Measurements from ENCODE around the gene EMP1. TPM values are rescaled to one million over a fixed set of nuclear protein-coding genes. Genes with fewer than 3 reads are reported as not detected.
A peak's percentile ranks its signal among the peaks of the same experiment; 100 is the strongest.

EMP1 gene
- total and polyA plus RNA-seq, 5 experiments from 2014 or later: 0.14 to 2.9 (median 1.2) TPM; not detected in 1

DNA sequence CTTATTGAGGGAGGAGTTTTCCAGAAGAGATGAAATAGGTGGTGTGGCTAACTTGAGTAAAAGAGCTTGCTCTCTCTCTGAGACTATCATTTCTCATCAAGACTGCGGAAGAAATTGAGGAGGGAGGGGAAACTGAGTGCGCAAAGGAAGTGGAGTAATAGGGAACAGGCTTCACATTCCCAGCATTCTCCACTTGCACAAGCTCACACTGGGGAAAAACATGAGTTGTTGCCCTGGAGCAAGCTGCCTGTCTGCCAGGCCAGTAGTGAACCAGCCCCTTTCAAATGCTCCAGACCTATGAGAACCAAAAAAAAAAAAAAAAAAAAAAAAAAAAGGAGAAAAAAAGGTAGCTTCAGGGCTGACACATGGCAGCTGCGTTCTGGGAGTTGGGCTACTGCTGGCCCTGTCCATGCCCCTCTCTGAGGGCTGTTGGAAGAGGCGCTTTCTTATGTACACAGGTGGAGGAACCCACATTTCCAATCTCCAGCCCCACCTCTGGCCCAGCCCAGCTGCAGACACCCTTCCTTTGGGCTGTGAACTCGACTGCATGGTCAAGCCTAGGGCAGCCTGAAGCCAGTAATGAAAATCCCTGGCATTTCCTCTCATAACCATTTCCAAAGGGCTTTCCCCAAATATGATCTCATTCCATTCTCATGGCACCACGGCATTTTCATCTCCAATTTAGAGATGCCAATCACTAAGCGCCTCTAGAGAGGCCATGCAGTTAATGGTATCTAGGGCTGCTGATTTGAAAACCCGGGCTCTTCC lies 32.5 kb upstream of the EMP1 start:
- H3K9me3 Mint-ChIP-seq: no peaks in the 10 kb centered on the region
- no peaks in the 10 kb centered on the region for H3K27me3 Mint-ChIP-seq
- H3K4me1 Mint-ChIP-seq: peaks cover 6 to 28% (median 26%) of the 10 kb centered on the region in 4 donors
- H3K4me3 Mint-ChIP-seq: no peak overlapping the region
- ATAC-seq: no peak
- POLR2A ChIA-PET: interaction anchor here (0.8 to 2.3 kb wide), 2 partner anchors 15 to 62 kb away, joined by 3 to 9 read pairs; no protein-coding TSS in a partner anchor
- H3K36me3 Mint-ChIP-seq: no peaks in the 10 kb centered on the region
- no peak for DNase-seq
- peak overlapping the region in 2 of 10 donors; percentile 3 to 83 for H3K27ac Mint-ChIP-seq

DNA sequence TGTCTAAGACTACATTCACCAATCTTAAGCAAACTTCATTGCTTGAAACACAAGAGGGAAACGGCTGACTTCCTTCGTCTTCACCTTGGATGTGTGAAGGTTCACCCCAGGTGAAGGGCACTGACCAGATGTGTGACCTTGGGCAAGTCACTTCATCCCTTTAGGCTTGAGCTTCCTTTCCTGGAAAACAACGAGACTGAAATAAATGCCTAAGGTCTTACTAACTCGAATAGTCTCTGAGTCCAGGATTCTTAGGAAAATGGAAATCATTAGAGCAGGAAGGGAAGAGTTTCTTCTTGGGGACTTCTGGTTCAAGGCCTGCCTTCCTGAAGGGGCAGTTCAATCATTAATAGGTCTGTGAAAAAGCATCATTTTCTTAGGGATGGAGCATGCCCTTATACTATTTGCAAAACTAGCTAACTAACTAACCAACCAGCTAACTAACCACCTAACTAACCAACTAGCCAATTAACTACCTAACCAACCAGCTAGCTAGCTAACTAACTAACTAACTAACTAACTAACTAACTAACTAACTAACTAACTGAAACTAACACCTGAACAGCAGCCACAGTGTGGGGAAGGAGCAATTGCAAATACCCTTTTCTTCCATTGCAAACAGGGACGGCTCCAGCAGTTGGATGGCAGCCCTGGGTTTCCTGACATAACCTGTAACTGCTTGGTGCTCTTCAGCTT lies 31.5 kb upstream of the EMP1 start:
- H3K27ac Mint-ChIP-seq: peak overlapping the region in 8 of 10 donors; percentile 47 to 88 (median 81)
- POLR2A ChIA-PET: interaction anchor here (2.3 kb wide), 1 partner anchor 63 kb away, joined by 9 read pairs; no protein-coding TSS in a partner anchor
- ATAC-seq: no peak

DNA sequence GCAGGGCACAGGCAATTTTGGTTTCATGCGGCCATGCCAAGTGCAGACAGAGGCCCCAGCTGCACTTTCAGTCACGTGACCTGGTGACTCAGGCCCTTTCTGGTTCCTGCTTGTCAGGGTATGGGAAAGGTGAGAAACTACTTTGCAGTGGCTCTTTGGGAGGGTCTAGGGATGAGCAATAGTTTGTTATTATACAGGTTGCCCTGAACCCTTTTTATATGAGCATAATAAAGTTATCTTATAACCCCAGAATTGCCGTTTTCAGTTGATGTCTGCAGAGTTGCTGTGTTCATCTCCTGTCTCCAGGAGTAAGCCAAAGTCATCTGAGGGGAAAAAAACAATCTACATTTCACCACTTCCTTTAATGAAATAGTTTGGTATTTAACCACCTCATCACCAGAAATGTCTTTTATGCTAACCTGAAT lies 30.9 kb upstream of the EMP1 start:
- peak in 9 of 10 donors; percentile 18 to 81 (median 32) for DNase-seq
- POLR2A ChIA-PET: interaction anchor here (2.3 kb wide), 1 partner anchor 64 kb away, joined by 9 read pairs; no protein-coding TSS in a partner anchor

More for the DNA sequence above, 31.5 kb upstream of the EMP1 start:
- Mint-ChIP-seq H3K27me3 (peaks cover 0 to under 1% (median 0%) of the 10 kb centered on the region in 5 donors), H3K4me1 (peaks cover 6 to 28% (median 26%) of the 10 kb centered on the region in 4 donors), H3K36me3 (no peaks in the 10 kb centered on the region), H3K4me3 (peak overlapping the region in 8 of 10 donors; percentile 5 to 64 (median 30)), H3K9me3 (no peaks in the 10 kb centered on the region)
- DNase-seq: no peak

DNA sequence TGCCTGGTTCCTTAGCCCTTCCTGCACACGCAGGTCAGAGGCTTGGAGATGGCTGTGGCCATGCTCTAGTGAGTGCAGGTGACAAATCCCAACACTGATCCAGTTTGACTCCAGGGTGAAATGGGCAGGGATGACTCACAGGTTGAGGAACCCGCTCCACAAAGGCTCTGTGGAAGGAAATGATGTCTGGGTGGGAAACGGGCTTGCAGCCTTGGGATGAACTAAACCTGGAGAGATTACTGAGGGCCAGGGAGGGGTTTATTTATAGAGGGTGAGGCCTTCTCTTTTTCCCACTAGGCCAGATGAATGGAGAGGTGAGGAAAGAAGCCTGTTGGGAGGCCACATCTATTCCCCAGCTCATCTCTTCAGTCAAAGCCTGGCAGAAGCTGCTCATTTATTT lies 29.3 kb upstream of the EMP1 start:
- Mint-ChIP-seq H3K4me3 (no peak overlapping the region), H3K36me3 (no peaks in the 10 kb centered on the region), H3K9me3 (no peaks in the 10 kb centered on the region), H3K27ac (peak overlapping the region in 4 of 10 donors; percentile 14 to 76 (median 38)), H3K27me3 (peaks cover 0 to 9% (median 0%) of the 10 kb centered on the region in 5 donors), H3K4me1 (peaks cover 6 to 28% (median 26%) of the 10 kb centered on the region in 4 donors)
- POLR2A ChIA-PET: no interaction called here
- DNase-seq (no peak), ATAC-seq (no peak)

More for the DNA sequence above, 30.9 kb upstream of the EMP1 start:
- no peaks in the 10 kb centered on the region for H3K9me3 Mint-ChIP-seq
- peak overlapping the region in 8 of 10 donors; percentile 47 to 88 (median 81) for H3K27ac Mint-ChIP-seq
- H3K4me1 Mint-ChIP-seq: peaks cover 6 to 28% (median 26%) of the 10 kb centered on the region in 4 donors
- no peaks in the 10 kb centered on the region for H3K36me3 Mint-ChIP-seq
- peak; percentile 84 to 92 for ATAC-seq
- peaks cover 0 to 6% (median 0%) of the 10 kb centered on the region in 5 donors for H3K27me3 Mint-ChIP-seq
- peak overlapping the region in 8 of 10 donors; percentile 3 to 64 (median 30) for H3K4me3 Mint-ChIP-seq

DNA sequence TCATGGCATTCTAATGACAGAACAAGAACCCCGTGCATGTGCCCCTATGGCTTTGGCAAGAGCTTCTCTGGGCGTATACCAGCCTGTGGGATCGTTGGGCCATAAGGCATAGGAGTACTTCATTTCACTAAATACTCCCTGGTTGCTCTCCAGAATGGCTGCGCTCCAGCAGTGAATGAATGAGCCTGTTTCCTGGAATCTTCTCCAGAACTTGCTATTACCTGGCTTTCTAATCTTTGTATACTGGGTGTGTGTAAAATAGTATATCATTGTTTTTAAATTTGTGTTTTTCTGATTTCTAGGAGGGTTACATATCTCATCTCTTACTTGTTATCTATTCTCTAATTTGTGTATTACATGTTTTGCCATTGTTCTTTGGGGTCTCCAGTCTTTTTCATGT lies 28.6 kb upstream of the EMP1 start:
- H3K9me3 Mint-ChIP-seq: no peaks in the 10 kb centered on the region
- no peak for DNase-seq
- H3K4me1 Mint-ChIP-seq: peaks cover 6 to 28% (median 26%) of the 10 kb centered on the region in 4 donors
- ATAC-seq: no peak
- POLR2A ChIA-PET: no interaction called here
- H3K27me3 Mint-ChIP-seq: peaks cover 0 to 9% (median 0%) of the 10 kb centered on the region in 5 donors
- H3K36me3 Mint-ChIP-seq: no peaks in the 10 kb centered on the region
- H3K4me3 Mint-ChIP-seq: no peak overlapping the region
- peak overlapping the region in 2 of 10 donors; percentile 40 to 79 for H3K27ac Mint-ChIP-seq

DNA sequence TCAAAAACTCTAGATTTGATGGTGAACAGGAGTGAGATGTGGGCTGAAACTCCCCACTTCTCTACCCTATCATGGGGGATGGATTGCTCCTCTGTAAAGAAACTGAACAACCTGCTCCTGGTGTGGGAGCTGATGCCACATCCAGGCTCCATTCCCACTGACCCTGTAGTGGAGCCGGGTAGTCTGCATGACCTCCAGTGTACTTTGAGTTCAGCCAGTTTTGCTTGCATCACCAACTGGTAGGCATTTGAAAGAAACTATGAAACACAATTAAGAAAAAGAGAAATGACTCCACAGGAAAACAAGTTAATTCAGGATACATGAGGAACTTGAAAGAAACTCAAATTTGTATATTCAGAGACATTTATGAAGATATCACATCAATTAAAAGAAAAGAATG lies 27.3 kb upstream of the EMP1 start:
- ATAC-seq: no peak
- H3K4me3 Mint-ChIP-seq: no peak overlapping the region
- H3K9me3 Mint-ChIP-seq: no peaks in the 10 kb centered on the region
- no peaks in the 10 kb centered on the region for H3K36me3 Mint-ChIP-seq
- POLR2A ChIA-PET: no interaction called here
- H3K4me1 Mint-ChIP-seq: peaks cover 7 to 38% (median 27%) of the 10 kb centered on the region in 4 donors
- no peak for DNase-seq
- H3K27me3 Mint-ChIP-seq: peaks cover 0 to 9% (median 0%) of the 10 kb centered on the region in 5 donors
- peak overlapping the region in 1 of 10 donors; percentile 77 for H3K27ac Mint-ChIP-seq

DNA sequence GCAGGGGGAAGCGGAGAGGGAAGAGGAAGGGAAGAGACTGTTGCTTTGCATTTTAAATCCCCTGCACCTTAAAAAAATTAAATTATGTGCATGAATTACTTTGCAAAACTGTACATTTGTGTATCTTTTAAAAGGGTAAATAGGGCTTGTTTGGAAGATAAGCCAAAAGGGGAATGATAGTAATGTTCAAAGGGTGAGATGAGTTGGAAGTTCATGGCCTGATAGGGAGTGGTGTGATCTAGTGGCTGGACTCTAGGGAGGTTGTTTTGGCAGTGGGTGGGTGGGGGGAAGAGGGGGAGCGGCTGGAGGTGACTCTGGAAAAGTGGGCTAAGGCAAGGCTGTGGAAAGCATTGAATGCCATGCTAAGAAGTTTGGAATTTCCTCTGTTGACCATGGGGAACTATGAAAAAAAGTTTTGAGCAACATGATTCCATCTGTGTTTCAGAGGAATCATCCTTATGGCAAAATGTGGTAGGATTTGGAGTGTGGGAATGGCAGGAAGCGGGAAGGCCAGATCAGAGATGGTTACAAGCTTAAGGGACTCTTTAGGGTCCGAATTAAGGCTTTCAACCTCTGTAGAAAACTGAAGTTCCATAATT lies 25.5 kb upstream of the EMP1 start:
- H3K36me3 Mint-ChIP-seq: no peaks in the 10 kb centered on the region
- H3K9me3 Mint-ChIP-seq: no peaks in the 10 kb centered on the region
- H3K27me3 Mint-ChIP-seq: peaks cover 0 to 9% (median 0%) of the 10 kb centered on the region in 5 donors
- H3K27ac Mint-ChIP-seq: peak overlapping the region in 1 of 10 donors; percentile 7
- peaks cover 2 to 22% (median 10%) of the 10 kb centered on the region in 4 donors for H3K4me1 Mint-ChIP-seq
- POLR2A ChIA-PET: no interaction called here
- no peak for ATAC-seq
- DNase-seq: no peak
- H3K4me3 Mint-ChIP-seq: no peak overlapping the region

DNA sequence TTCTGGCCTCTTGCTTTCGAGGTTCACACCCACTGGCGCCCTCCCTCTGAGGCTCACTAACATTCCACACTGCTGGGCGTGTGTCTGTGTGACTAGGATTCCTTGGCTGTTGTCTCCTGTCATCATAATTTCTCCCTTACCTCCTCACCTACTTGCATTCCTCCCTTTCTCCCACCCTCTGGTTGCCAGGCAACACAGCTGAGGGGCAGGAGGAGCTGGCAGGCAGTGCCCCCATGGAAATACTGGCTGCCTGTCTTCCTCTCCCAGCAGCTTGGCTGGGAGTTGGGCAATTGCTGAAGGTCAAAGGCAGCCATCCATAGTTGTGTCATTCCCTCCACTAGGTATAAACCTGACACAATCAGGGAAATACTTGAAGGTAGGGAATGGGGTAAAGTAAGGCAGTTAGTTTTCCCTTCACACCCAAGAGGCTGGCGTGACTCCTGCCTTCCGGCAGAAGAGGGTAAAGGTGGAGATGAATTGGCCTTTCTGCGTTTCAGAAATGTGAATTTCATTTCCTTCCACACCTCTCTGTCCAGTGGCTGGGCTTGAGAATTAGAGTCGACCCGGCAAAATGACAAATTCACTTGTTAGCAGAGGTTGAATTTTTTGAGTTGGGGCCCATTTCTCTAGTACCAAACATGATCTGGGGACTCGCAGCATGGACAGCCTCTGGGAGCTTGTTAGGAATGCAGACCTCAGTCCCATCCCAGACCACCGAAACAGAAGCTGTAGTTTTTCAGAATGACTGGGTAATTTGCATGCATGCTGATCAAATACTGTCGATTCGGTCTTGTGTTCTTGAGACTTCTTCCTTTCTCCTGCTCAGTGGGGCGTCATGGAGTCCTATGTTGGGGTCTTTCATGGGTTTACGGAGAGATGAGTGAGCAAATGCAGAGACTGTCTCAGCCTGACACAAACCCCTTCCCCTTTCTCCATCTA lies 24.3 kb upstream of the EMP1 start:
- ATAC-seq (no peak), DNase-seq (no peak)
- H3K27me3 Mint-ChIP-seq: peaks cover 0 to 9% (median 0%) of the 10 kb centered on the region in 5 donors
- no peaks in the 10 kb centered on the region for H3K36me3 Mint-ChIP-seq
- H3K4me1 Mint-ChIP-seq: peaks cover 0 to 11% (median 2%) of the 10 kb centered on the region in 4 donors
- H3K4me3 Mint-ChIP-seq: no peak overlapping the region
- H3K27ac Mint-ChIP-seq: no peak overlapping the region
- POLR2A ChIA-PET: no interaction called here
- no peaks in the 10 kb centered on the region for H3K9me3 Mint-ChIP-seq

DNA sequence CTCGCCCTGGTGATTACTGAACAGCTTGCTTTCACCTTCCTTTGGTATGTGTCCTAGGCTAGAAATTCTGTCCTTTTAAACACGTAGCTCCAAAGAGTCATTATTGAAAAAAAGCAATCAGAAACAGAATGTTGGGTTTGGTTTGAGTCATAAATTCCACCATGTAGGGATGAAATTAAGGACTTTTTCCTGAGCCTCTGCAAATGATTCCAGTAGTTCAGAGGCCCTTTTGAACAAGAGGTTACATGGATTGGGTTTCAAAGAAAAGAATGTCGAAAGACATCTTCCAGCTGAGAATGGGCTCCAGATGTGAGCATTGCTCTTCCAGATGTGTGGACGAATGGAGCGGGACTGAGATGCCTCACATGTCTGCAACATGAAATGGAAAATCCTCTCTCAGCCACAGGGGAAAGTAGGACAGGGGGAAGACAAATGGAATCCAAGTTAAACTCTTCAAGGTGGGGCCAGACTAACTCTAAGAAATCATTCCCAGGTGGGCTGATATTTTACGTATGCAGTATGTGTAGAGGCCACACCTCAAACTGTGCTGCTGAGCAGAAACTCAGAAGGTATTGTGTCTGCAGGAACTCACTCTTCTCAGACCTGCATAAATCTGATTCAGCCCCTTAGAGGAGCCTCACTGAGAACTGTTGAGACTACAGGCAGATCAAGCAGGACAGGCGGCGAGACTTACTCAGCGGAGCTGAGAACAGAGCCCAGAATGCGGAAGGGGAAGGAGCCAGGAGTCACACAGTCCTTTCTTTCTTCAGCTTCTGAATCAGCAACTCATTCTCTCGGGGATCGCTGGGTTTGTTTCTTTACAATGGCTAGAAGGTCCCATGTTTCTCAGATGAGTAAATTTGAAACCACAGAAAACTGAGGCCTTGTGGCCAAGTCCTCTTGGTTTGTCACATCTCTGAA lies 23.3 kb upstream of the EMP1 start:
- ATAC-seq (no peak), DNase-seq (no peak)
- Mint-ChIP-seq H3K4me1 (peaks cover 5 to 17% (median 8%) of the 10 kb centered on the region in 4 donors), H3K4me3 (no peak overlapping the region), H3K27me3 (peaks cover 0 to 9% (median 0%) of the 10 kb centered on the region in 5 donors), H3K27ac (peak overlapping the region in 1 of 10 donors; percentile 41), H3K9me3 (peaks cover 0 to 1% (median 0%) of the 10 kb centered on the region in 9 donors), H3K36me3 (no peaks in the 10 kb centered on the region)
- POLR2A ChIA-PET: no interaction called here

DNA sequence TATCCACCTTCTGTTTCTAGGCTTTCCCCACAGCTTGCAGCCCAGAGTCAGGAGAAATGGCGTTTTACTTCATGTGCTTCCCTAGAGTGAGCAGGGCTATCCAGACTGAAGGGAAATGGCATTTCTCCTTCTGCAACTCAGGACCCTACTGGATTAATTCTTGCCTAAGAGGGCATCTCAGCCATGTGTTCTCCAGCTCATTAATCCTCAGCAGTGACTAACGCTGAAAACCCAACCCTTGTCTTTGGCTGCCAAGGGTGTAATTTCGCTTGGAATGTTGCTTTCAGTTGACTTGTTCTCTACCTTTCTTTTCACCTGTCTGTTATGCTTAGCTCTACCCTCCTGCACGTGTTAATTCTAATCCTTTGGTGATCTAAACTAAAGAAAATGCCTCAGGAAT lies 21.0 kb upstream of the EMP1 start:
- H3K4me3 Mint-ChIP-seq: no peak overlapping the region
- DNase-seq: no peak
- peaks cover 0 to 4% (median 2%) of the 10 kb centered on the region in 5 donors for H3K27me3 Mint-ChIP-seq
- POLR2A ChIA-PET: no interaction called here
- no peak for ATAC-seq
- H3K4me1 Mint-ChIP-seq: peaks cover 20 to 35% (median 26%) of the 10 kb centered on the region in 4 donors
- H3K36me3 Mint-ChIP-seq: no peaks in the 10 kb centered on the region
- H3K9me3 Mint-ChIP-seq: peaks cover 0 to 1% (median 0%) of the 10 kb centered on the region in 9 donors
- H3K27ac Mint-ChIP-seq: no peak overlapping the region

DNA sequence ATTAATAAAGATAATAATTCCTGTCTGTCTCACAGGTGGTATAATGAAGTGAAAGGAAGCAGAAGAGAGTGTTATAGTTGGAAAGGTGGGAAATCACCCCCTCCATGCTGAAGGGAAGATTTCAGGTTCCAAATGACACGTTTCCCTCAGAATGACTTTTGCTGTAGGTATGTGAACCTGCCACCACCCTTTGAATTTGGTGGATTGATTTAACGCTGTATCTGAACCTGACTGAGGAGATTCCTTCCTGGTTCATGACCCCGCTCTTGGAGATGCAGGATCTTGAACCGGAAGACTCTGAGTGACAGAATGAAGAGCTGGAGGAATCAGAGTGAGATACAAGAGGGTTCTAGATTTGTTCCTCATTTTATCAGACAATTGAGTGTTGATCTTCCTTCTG lies 20.3 kb upstream of the EMP1 start:
- POLR2A ChIA-PET: no interaction called here
- Mint-ChIP-seq H3K9me3 (peaks cover 0 to 1% (median 0%) of the 10 kb centered on the region in 9 donors), H3K36me3 (no peaks in the 10 kb centered on the region), H3K4me3 (no peak overlapping the region), H3K27me3 (peaks cover 0 to 3% (median 0%) of the 10 kb centered on the region in 5 donors), H3K27ac (peak overlapping the region in 2 of 10 donors; percentile 50 to 80), H3K4me1 (peaks cover 20 to 35% (median 29%) of the 10 kb centered on the region in 4 donors)
- no peak for ATAC-seq
- no peak for DNase-seq
